ENCODE data around the gene RETREG1.

- no peak for TF ChIP-seq CTCF (IDR thresholded peaks at IDR 0.05)
- TF ChIP-seq POLR2A (IDR thresholded peaks at IDR 0.05) = no peak
These were observed 186.3 kb downstream of the RETREG1 start for GRCh38 chr5:16430349-16431089.

Measured in heart left ventricle (tissue), 13 donors.